Upper lobe of left lung (tissue), 6 donors: ENCODE results near the gene RASSF5. TPM values are rescaled to one million over a fixed set of nuclear protein-coding genes. Genes with fewer than 3 reads are reported as not detected.

Experiments
- ATAC-seq, 2 donors: fragments of 200-7000 bp; cut with Tn5 transposase; one replicate each; pipeline ENCODE4 v1.9.1; 2022; ENCODE audit warnings: mild to moderate bottlenecking in 2 of 2, moderate library complexity in 2 of 2; ENCODE audit not compliant: low FRiP score in 2 of 2
- DNase-seq, 2 donors: peaks; one replicate each; pipeline ENCODE4 v3.0.0-alpha.2; 2019 to 2020
- H3K27ac ChIP-seq, 4 donors: fragments of 200-600 bp; sonication (generic); one replicate each; pipeline ENCODE4 v1.5.1; 2016 to 2019
- H3K27me3 ChIP-seq, 4 donors: fragments of 200-600 bp; sonication (generic); one replicate each; pipeline ENCODE4 v1.5.1; 2017 to 2019
- H3K36me3 ChIP-seq, 4 donors: fragments of 200-600 bp; sonication (generic); one replicate each; pipeline ENCODE4 v1.5.1; 2016 to 2019
- H3K4me1 ChIP-seq, 4 donors: fragments of 200-600 bp; sonication (generic); one replicate each; pipeline ENCODE4 v1.5.1; 2018 to 2019
- H3K4me3 ChIP-seq, 4 donors: fragments of 200-600 bp; sonication (generic); one replicate each; pipeline ENCODE4 v1.5.1; 2017 to 2019; ENCODE audit warnings: mild to moderate bottlenecking in 2 of 4, moderate library complexity in 1 of 4
- H3K9me3 ChIP-seq, 4 donors: fragments of 200-600 bp; sonication (generic); one replicate each; pipeline ENCODE4 v1.5.1; 2018 to 2019
- EP300 ChIP-seq, 4 donors: sonication (generic); formaldehyde crosslinking; IDR thresholded peaks; one replicate each; pipeline ENCODE4 v1.5.1; 2017; ENCODE audit warnings: antibody characterized with exemption in 4 of 4, control low read depth in 2 of 4
- POLR2A ChIP-seq, 4 donors: fragments of 450-650 bp; IDR thresholded peaks; one replicate each; pipeline ENCODE4 v1.5.1; 2016 to 2017; ENCODE audit warnings: antibody characterized with exemption in 4 of 4, mild to moderate bottlenecking in 2 of 4
- POLR2AphosphoS5 ChIP-seq, 2 donors: sonication (generic); formaldehyde crosslinking; IDR thresholded peaks; one replicate each; pipeline ENCODE4 v1.5.1; 2017; ENCODE audit warnings: antibody characterized with exemption in 2 of 2
- WGBS, 2 donors: methylation state at CpG; one replicate each; pipeline ENCODE4 v1.1.5; 2017 to 2018; 5-methylcytosine and 5-hydroxymethylcytosine counted together
- total RNA-seq, 6 donors: library from RNA; depleted of rRNA in 4 of 6; stranded (reverse); fragments of >200 nt in 4 of 6; gene quantifications; one replicate each; pipeline versions ENCODE4 v1.1.0 to v1.2.1, GENCODE V29; 2016 to 2021
- TF ChIP-seq, protein P1 (sequence below), 6 experiments: fragments of 450-650 bp in 4 of 6; fragments of 200-600 bp in 2 of 6; sonication (generic) in 2 of 6; IDR thresholded peaks; one replicate each; pipeline ENCODE4 v1.5.1; 2016 to 2019; ENCODE audit warnings: antibody characterized with exemption in 6 of 6
- donor health status: DM: no; HTN: no; CAD: no; lungs with moderate emphysema.
- donor health status: DM: no; HTN: yes; CAD: no; lungs with severe emphysema.

Gene RASSF5
- total RNA-seq, 6 donors from 2014 or later, result 47.2 to 61.1 (median 54.9) TPM

DNA sequence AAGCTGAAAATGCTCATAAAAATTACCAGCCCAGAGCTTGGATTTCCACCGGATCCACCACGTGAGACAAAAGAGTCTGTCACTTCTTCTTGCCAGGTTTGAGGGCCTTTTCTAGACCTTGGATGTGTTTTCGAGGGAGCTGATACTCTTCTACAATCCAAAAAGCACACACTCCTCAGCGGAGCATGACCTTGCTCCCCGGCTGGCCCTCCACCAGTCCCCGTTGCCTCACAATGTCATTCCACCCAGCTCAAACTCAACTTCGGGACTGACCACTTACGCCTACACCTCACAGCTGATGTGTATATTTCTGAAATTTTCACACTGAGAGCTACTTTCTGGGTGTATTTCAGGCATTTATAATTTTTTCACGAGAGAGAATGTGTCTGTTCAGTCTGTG lies 84.4 kb downstream of the RASSF5 start:
- TF ChIP-seq EP300 (IDR thresholded peaks at IDR 0.05), result no peak
- no peak for TF ChIP-seq POLR2A (IDR thresholded peaks at IDR 0.05)
- TF ChIP-seq, protein P1, sequence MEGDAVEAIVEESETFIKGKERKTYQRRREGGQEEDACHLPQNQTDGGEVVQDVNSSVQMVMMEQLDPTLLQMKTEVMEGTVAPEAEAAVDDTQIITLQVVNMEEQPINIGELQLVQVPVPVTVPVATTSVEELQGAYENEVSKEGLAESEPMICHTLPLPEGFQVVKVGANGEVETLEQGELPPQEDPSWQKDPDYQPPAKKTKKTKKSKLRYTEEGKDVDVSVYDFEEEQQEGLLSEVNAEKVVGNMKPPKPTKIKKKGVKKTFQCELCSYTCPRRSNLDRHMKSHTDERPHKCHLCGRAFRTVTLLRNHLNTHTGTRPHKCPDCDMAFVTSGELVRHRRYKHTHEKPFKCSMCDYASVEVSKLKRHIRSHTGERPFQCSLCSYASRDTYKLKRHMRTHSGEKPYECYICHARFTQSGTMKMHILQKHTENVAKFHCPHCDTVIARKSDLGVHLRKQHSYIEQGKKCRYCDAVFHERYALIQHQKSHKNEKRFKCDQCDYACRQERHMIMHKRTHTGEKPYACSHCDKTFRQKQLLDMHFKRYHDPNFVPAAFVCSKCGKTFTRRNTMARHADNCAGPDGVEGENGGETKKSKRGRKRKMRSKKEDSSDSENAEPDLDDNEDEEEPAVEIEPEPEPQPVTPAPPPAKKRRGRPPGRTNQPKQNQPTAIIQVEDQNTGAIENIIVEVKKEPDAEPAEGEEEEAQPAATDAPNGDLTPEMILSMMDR (IDR thresholded peaks at IDR 0.05), result no peak
- TF ChIP-seq POLR2AphosphoS5 (IDR thresholded peaks at IDR 0.05), result no peak
- Histone ChIP-seq H3K27ac (no peak overlapping the region), H3K9me3 (no peaks in the 10 kb centered on the region), H3K4me1 (peaks cover 0 to 13% (median 8%) of the 10 kb centered on the region in 4 donors), H3K4me3 (no peak overlapping the region), H3K36me3 (peaks cover 27 to 97% (median 58%) of the 10 kb centered on the region in 4 donors), H3K27me3 (no peaks in the 10 kb centered on the region)
- DNase-seq, result no peak
- no peak for ATAC-seq
- 85 to 91% methylated on average over 9 of the region's 9 CpGs for WGBS, 2 donors

DNA sequence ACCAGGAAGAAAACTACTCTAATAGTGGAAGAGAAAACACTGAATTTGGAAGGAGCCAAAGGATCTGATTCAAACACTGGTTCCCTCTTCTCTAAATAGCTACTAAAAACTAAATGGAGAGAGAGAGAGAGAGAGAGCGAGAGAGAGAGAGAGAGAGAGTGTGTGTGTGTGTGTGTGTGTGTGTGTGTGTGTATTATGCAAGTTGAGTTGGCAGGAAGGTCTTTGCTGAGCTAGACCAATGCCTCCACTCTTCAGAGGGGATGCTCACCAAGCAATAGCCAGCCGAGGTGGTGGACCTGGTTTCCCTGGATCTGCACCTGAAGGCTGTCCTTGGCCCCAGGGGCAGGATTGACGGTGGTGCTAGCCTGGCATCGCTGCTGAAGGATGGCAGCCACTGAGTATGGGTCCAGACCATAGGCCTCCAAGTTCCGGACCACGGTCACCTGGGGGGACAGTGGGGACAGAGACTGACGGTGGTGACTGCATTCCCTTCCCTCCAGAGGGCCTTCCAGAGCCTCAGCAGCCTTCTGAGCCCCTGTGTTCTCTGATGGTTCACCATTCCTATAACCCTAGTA lies 86.1 kb downstream of the RASSF5 start:
- DNase-seq (peak in 1 of 2 donors; percentile 2), ATAC-seq (no peak)
- no peak for TF ChIP-seq EP300 (IDR thresholded peaks at IDR 0.05)
- TF ChIP-seq POLR2A (IDR thresholded peaks at IDR 0.05), result no peak
- no peak for TF ChIP-seq POLR2AphosphoS5 (IDR thresholded peaks at IDR 0.05)
- TF ChIP-seq, protein P1 (IDR thresholded peaks at IDR 0.05), result no peak
- whole genome bisulfite sequencing, 2 donors, result 94 to 96% methylated on average over 5 to 6 of the region's 7 CpGs
- peaks cover 0 to 13% (median 8%) of the 10 kb centered on the region in 4 donors for H3K4me1 ChIP-seq
- H3K36me3 ChIP-seq, result peaks cover 21 to 97% (median 55%) of the 10 kb centered on the region in 4 donors
- H3K9me3 ChIP-seq, result no peaks in the 10 kb centered on the region
- H3K27me3 ChIP-seq, result no peaks in the 10 kb centered on the region
- no peak overlapping the region for H3K4me3 ChIP-seq
- no peak overlapping the region for H3K27ac ChIP-seq

DNA sequence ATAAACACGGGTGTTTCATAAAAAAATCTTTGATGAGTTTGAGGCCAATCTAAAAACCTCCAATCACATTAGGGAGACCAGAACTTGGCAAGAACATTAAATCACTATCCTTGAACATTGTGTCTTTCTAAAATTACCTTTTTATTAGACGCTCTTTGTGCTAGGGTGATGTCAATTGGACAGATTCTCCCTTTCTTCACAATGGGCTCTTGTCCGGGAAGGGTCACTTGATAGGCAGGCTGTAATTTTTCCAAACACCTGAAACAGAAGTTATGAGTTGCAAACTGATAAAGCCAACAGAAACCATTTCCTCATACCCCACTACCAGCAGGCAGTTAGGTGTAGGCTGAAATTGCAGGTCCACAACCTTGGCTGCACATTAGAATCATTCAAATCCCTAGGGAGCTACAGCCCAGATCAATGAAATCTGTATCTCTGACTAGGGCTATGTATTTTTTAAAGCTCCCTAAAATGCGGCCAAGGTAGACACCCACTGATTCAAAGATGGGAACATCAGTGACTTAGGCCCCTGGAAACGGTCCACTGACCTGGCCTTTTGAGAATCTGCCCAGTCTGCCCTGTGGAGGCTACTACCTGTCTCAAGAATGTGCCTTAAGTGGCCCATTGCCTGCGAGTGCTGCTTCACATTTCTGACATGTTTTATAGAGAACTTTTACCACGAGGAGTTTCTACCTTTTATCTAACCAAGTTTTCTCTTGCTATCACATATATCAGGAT lies 88.4 kb downstream of the RASSF5 start:
- no peak overlapping the region for H3K4me3 ChIP-seq
- H3K9me3 ChIP-seq, result no peaks in the 10 kb centered on the region
- no peak for DNase-seq
- no peak for ATAC-seq
- 82 to 86% methylated on average over 7 of the region's 7 CpGs for WGBS, 2 donors
- H3K27ac ChIP-seq, result no peak overlapping the region
- peaks cover 22 to 98% (median 75%) of the 10 kb centered on the region in 4 donors for H3K36me3 ChIP-seq
- TF ChIP-seq, protein P1 (IDR thresholded peaks at IDR 0.05), result no peak
- no peak for TF ChIP-seq POLR2AphosphoS5 (IDR thresholded peaks at IDR 0.05)
- no peak for TF ChIP-seq EP300 (IDR thresholded peaks at IDR 0.05)
- no peak for TF ChIP-seq POLR2A (IDR thresholded peaks at IDR 0.05)
- H3K27me3 ChIP-seq, result no peaks in the 10 kb centered on the region
- H3K4me1 ChIP-seq, result no peaks in the 10 kb centered on the region

DNA sequence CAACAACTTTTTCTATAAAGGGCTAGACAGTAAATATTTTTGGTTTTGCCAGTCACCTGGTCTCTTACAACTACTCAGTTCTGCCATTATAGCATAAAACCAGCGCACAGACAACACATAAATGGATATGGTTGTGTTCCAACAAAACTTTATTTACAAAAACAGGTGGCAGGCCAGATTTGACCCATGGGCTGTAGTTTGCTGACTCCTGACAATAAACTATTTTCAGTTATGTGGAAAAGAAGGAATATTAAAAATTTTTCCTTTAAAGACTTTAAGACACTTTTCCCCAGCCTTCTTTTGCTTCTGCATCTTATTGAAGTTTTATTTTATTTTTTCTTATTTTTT lies 89.0 kb downstream of the RASSF5 start:
- Histone ChIP-seq H3K9me3 (no peaks in the 10 kb centered on the region), H3K27me3 (no peaks in the 10 kb centered on the region), H3K4me3 (no peak overlapping the region), H3K36me3 (peaks cover 22 to 100% (median 77%) of the 10 kb centered on the region in 4 donors), H3K27ac (no peak overlapping the region), H3K4me1 (no peaks in the 10 kb centered on the region)
- 89 to 91% methylated on average over 1 of the region's 1 CpG for WGBS, 2 donors
- DNase-seq, result no peak
- ATAC-seq, result no peak
- TF ChIP-seq, protein P1 (IDR thresholded peaks at IDR 0.05), result no peak
- no peak for TF ChIP-seq POLR2A (IDR thresholded peaks at IDR 0.05)
- TF ChIP-seq POLR2AphosphoS5 (IDR thresholded peaks at IDR 0.05), result no peak
